OCI-LY3 (cell line): Measurements from ENCODE around the gene CLDN16.

Experiments
- H2AFZ ChIP-seq: fragments of 200-600, 300-600 bp; shearing (Covaris generic); 2 replicates; pipeline ENCODE4 v1.6.0; 2014; ENCODE audit warnings: antibody characterized with exemption, low read depth, low read length
- H3K27ac ChIP-seq: fragments of 200-600, 300-600 bp; sonication (generic); 2 replicates; pipeline ENCODE4 v1.5.1; 2014; ENCODE audit warnings: mild to moderate bottlenecking, low read length, moderate library complexity, mixed read lengths
- H3K27me3 ChIP-seq: fragments of 200-600, 300-600 bp; sonication (generic); 2 replicates; pipeline ENCODE4 v1.6.1; 2014; ENCODE audit warnings: low read depth, low read length, mixed read lengths
- H3K36me3 ChIP-seq: fragments of 200-600, 300-600 bp; sonication (generic); replicated peaks from 2 replicates; pipeline ENCODE3; 2014; ENCODE audit warnings: low read depth, low read length, mixed read lengths
- H3K4me1 ChIP-seq: fragments of 300-600, 200-600 bp; sonication (generic); 2 replicates; pipeline ENCODE4 v1.6.1; 2014; ENCODE audit warnings: low read length, mixed read lengths
- H3K4me2 ChIP-seq: fragments of 200-600, 300-600 bp; sonication (generic); 2 replicates; pipeline ENCODE4 v1.6.1; 2014; ENCODE audit warnings: low read length, mixed read lengths
- H3K4me3 ChIP-seq: fragments of 300-600, 200-600 bp; sonication (generic); 2 replicates; pipeline ENCODE4 v1.5.1; 2014; ENCODE audit warnings: antibody characterized with exemption, mild to moderate bottlenecking, low read length, moderate library complexity
- H3K79me2 ChIP-seq: fragments of 300-600, 200-600 bp; shearing (Covaris generic); 2 replicates; pipeline ENCODE4 v1.6.1; 2014; ENCODE audit warnings: mild to moderate bottlenecking, low read length, mixed read lengths
- H3K9ac ChIP-seq: fragments of 300-600, 200-600 bp; shearing (Covaris generic); 2 replicates; pipeline ENCODE4 v1.6.0; 2014; ENCODE audit warnings: mild to moderate bottlenecking, low read length, moderate library complexity
- H3K9me3 ChIP-seq: fragments of 200-600, 300-600 bp; shearing (Covaris generic); 2 replicates; pipeline ENCODE4 v1.6.1; 2014; ENCODE audit warnings: low read length, mixed read lengths; ENCODE audit not compliant: insufficient read depth
- H4K20me1 ChIP-seq: fragments of 200-600, 300-600 bp; sonication (generic); 2 replicates; pipeline ENCODE4 v1.6.1; 2016; ENCODE audit warnings: low read length, mixed read lengths; ENCODE audit not compliant: insufficient read depth
- EZH2phosphoT487 ChIP-seq: fragments of 200-600 bp; shearing (Covaris generic); IDR thresholded peaks from 2 replicates; pipeline ENCODE4 v1.6.1; 2018; ENCODE audit warnings: antibody characterized with exemption, mixed run types, low read depth
- TF ChIP-seq, protein P1 (sequence below): fragments of 200-600, 300-600 bp; sonication (generic); IDR thresholded peaks from 2 replicates; pipeline ENCODE4 v1.5.1; 2014; ENCODE audit warnings: antibody characterized with exemption, low read length, low read depth

Gene CLDN16

DNA sequence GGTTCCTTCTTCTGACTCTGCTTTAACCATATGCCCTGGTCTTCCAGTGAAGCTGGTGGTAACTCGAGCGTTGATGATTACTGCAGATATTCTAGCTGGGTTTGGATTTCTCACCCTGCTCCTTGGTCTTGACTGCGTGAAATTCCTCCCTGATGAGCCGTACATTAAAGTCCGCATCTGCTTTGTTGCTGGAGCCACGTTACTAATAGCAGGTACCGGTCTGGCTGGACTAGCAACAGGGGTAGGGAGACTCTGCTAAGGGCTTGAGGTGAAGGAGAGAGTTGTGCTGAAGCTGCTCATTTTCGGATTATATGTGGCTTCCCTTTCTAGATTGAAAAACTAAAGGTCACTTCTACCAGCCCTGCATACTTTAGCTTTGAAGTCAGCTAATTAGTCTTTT, 16.8 kb downstream of the CLDN16 start:
- no peaks in the 10 kb centered on the region for H3K4me1 ChIP-seq
- no peak overlapping the region for H3K4me2 ChIP-seq
- no peaks in the 10 kb centered on the region for H3K9me3 ChIP-seq
- H3K27me3 ChIP-seq: no peaks in the 10 kb centered on the region
- TF ChIP-seq EZH2phosphoT487: no peak
- TF ChIP-seq, protein P1, sequence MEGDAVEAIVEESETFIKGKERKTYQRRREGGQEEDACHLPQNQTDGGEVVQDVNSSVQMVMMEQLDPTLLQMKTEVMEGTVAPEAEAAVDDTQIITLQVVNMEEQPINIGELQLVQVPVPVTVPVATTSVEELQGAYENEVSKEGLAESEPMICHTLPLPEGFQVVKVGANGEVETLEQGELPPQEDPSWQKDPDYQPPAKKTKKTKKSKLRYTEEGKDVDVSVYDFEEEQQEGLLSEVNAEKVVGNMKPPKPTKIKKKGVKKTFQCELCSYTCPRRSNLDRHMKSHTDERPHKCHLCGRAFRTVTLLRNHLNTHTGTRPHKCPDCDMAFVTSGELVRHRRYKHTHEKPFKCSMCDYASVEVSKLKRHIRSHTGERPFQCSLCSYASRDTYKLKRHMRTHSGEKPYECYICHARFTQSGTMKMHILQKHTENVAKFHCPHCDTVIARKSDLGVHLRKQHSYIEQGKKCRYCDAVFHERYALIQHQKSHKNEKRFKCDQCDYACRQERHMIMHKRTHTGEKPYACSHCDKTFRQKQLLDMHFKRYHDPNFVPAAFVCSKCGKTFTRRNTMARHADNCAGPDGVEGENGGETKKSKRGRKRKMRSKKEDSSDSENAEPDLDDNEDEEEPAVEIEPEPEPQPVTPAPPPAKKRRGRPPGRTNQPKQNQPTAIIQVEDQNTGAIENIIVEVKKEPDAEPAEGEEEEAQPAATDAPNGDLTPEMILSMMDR: no peak
- H3K36me3 ChIP-seq: no peaks in the 10 kb centered on the region
- no peak overlapping the region for H2AFZ ChIP-seq
- H3K4me3 ChIP-seq: no peak overlapping the region
- H3K27ac ChIP-seq: no peak overlapping the region
- no peaks in the 10 kb centered on the region for H3K79me2 ChIP-seq
- H3K9ac ChIP-seq: no peak overlapping the region
- no peaks in the 10 kb centered on the region for H4K20me1 ChIP-seq

DNA sequence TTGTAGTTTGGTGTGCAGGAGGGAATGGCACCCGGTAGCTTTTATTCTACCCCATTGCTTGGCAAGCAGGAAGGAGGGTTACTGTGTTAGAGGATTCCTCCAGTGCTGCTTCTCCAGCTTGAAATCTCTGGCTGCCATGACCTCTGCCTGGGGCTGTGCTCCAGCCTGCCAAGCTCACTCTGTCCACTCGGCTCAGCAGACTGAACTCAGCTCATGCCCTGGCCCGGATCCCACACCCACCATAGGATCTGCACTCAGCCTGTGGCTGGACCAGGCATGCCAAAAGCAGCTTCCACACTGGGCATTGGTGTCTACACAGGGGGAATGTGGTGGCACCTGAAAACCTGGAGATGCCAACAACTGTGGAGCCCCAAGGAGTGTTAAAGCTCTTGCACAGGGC, 26.3 kb downstream of the CLDN16 start:
- no peak overlapping the region for H2AFZ ChIP-seq
- no peak overlapping the region for H3K4me3 ChIP-seq
- H3K27ac ChIP-seq: no peak overlapping the region
- no peak overlapping the region for H3K4me2 ChIP-seq
- H3K36me3 ChIP-seq: no peaks in the 10 kb centered on the region
- TF ChIP-seq, protein P1: no peak
- no peak for TF ChIP-seq EZH2phosphoT487
- no peaks in the 10 kb centered on the region for H3K27me3 ChIP-seq
- H3K4me1 ChIP-seq: no peaks in the 10 kb centered on the region
- H3K9me3 ChIP-seq: no peaks in the 10 kb centered on the region
- no peak overlapping the region for H3K9ac ChIP-seq
- no peaks in the 10 kb centered on the region for H4K20me1 ChIP-seq
- H3K79me2 ChIP-seq: no peaks in the 10 kb centered on the region

DNA sequence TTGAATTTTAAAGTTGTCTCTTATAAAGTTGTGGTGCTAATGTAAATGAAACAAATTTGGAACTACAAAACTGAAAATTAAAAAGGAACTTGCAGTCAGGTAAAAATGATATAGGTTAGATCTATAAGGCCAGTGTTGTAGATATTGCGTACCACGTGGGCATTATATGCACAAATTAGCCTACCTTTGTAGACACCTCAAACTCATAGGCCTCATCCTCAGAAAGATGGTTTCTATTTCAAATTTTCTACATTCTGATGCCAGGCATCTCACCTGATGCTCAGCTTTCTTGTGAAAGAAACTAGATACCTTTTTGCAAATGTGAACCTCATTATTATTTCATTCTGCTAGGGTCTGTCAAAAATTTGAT, 36.1 kb downstream of the CLDN16 start:
- H4K20me1 ChIP-seq: no peaks in the 10 kb centered on the region
- no peak overlapping the region for H3K27ac ChIP-seq
- no peaks in the 10 kb centered on the region for H3K27me3 ChIP-seq
- peak overlapping the region; percentile 63; the same call in 1 of the 2 replicates for H2AFZ ChIP-seq
- peaks cover 14% of the 10 kb centered on the region for H3K4me1 ChIP-seq
- H3K79me2 ChIP-seq: no peaks in the 10 kb centered on the region
- peak overlapping the region; percentile 69 for H3K4me2 ChIP-seq
- no peak for TF ChIP-seq EZH2phosphoT487
- TF ChIP-seq, protein P1: no peak
- H3K36me3 ChIP-seq: no peaks in the 10 kb centered on the region
- H3K4me3 ChIP-seq: peak overlapping the region; percentile 74
- 0 out of 2 replicates have a peak overlapping the region, but pooled peaks have one; percentile 54 for H3K9ac ChIP-seq
- H3K9me3 ChIP-seq: no peaks in the 10 kb centered on the region

DNA sequence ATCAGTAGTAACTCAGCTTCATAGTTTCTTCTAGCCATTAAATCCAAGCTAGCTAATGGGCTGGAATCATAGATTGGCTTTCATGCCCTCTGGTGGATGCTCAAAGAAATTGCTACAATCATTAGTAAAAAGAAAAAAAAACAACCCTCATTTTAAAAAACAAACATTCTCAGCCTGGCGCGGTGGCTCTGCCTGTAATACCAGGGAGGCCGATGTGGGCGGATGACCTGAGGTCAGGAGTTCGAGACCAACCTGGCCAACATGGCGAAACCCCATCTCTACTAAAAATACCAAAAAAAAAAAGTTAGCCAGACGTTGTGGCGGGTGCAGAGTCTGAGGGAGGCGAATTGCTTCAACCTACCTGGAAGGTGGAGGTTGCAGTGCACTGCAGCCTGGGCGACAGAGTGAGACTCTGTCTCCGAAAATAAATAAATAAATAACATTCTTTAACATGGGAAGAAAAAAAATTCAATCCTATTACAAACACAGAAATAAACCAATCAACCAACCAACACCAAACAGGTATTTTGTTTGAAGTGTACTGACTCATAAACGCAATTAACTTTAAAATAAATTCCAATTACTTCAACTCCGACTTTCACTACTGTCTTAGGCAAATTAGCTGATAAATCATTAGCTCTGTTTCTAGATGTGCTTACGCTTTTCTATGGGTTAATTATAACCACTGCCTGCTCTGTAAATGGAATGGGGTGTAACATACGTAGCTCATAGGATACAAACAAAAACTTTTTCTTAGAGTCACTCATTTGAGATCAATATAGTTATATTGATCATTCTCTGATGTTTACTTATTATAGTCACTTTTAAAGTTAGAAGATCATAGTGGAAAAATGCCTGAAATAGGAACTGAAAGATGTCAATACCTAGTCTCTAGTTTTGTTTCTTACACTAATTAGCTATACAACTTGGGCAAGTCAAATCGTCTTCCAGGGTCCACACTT, 36.8 kb downstream of the CLDN16 start:
- Histone ChIP-seq H3K27me3 (no peaks in the 10 kb centered on the region), H3K4me2 (peak overlapping the region; percentile 69), H3K9me3 (no peaks in the 10 kb centered on the region), H3K27ac (peak overlapping the region; percentile 18; the same call in 1 of the 2 replicates), H4K20me1 (no peaks in the 10 kb centered on the region), H3K4me3 (peak overlapping the region; percentile 74), H2AFZ (peak overlapping the region; percentile 63), H3K9ac (peak overlapping the region; percentile 54), H3K79me2 (no peaks in the 10 kb centered on the region), H3K4me1 (peaks cover 14% of the 10 kb centered on the region), H3K36me3 (no peaks in the 10 kb centered on the region)
- TF ChIP-seq, protein P1: peak; percentile 65
- no peak for TF ChIP-seq EZH2phosphoT487
